AG09319 (cell line): ENCODE measurements around the gene NT5M.

Source experiments
- DNase-seq: peaks from one replicate; pipeline ENCODE4 v3.0.0-alpha.2; 2010; ENCODE audit warnings: low read depth; ENCODE audit errors: extremely low read depth
- TF ChIP-seq, protein P1 (sequence below): IDR thresholded peaks from 2 replicates; pipeline ENCODE4 v1.5.1; 2011; ENCODE audit warnings: low read depth, mild to moderate bottlenecking, inconsistent platforms, low read length, moderate library complexity

The NT5M gene

GRCh38 chr17:17364338-17364667 lies 61.1 kb downstream of the NT5M start:
- no peak for DNase-seq
- TF ChIP-seq, protein P1, sequence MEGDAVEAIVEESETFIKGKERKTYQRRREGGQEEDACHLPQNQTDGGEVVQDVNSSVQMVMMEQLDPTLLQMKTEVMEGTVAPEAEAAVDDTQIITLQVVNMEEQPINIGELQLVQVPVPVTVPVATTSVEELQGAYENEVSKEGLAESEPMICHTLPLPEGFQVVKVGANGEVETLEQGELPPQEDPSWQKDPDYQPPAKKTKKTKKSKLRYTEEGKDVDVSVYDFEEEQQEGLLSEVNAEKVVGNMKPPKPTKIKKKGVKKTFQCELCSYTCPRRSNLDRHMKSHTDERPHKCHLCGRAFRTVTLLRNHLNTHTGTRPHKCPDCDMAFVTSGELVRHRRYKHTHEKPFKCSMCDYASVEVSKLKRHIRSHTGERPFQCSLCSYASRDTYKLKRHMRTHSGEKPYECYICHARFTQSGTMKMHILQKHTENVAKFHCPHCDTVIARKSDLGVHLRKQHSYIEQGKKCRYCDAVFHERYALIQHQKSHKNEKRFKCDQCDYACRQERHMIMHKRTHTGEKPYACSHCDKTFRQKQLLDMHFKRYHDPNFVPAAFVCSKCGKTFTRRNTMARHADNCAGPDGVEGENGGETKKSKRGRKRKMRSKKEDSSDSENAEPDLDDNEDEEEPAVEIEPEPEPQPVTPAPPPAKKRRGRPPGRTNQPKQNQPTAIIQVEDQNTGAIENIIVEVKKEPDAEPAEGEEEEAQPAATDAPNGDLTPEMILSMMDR = no peak

GRCh38 chr17:17365476-17366110 lies 62.4 kb downstream of the NT5M start:
- TF ChIP-seq, protein P1 = no peak
- DNase-seq = no peak

DNA sequence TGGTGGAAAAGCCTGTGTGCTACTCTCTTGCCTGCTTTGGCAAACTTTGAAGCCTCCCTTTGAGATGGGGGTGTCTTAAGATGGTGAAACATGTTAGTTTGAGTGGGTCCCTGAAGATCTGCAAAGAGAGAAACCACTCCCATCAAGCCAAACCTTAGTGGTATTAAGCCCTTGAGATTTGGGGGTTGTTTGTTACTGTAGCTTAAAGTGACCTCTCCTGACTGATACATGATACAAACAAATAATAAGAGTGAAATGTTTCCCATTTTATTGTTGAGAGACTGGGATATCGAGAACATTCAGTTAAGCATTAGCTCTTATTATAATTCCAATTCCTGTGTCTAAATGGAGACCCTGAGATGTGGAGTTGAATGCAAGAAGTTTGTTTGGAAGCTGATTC lies 63.1 kb downstream of the NT5M start:
- TF ChIP-seq, protein P1 = no peak
- no peak for DNase-seq

DNA sequence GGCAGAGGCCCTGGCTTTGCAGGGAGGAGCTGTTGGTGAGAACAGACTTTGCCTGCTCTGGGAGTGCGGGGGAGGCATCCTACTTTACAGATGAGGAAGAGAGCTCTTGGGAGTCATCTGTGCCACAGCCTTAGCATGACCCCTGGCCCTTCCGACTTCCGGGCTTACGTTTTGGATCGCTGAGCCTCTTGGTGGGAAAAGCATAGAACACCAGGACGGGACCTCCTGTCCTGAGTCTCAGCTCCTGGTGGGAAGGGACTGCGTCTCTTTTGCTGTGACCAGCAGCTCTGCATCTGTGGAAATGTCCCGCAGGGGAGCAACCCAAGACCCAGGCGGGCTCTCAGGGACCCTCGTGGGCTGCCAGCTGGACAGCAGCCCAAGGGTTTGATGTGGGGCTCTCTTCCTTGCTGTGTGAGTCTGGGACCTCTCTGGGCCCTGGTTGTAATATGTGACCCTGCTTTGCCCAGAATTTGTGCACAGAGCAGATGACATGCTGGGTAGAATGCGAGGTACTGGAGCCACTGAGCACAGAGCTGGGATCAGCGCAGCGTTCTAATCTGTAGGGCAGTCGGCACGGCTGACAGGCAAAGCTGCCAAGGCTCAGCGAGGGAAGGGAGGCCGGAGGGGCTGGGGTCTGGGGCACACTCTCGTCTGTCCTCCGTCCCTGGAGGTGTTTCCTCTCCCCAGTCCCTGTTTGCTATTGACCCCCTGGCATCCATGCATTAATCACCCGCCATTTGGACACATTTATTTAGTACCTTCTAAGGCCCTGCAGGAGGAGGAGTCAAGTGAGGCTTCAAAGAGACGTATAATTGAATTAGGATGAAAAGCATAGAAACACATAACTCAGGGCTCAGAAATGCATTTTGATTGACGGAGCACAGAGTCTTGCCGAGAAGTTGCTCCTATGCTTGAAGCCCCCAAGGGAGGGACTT lies 64.0 kb downstream of the NT5M start:
- no peak for DNase-seq
- TF ChIP-seq, protein P1 = no peak

DNA sequence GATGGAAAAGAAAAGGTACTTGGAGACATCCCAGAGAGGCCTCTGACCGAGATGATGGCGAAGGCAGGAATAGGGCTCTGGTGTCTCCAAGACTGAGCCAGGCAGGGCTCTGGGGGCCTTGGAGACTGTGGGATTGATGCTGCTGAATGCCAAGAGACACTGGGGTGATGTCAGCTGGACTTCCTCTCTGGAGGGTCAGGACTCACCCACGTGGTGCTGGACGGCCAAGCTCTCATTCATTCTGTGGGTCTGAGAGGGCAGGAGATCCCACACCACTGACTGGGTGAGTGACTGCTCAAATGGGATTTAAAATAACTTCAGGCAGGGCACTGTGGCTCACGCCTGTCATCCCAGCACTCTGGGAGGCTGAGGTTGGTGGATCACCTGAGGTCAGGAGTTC lies 64.8 kb downstream of the NT5M start:
- no peak for DNase-seq
- TF ChIP-seq, protein P1 = no peak

DNA sequence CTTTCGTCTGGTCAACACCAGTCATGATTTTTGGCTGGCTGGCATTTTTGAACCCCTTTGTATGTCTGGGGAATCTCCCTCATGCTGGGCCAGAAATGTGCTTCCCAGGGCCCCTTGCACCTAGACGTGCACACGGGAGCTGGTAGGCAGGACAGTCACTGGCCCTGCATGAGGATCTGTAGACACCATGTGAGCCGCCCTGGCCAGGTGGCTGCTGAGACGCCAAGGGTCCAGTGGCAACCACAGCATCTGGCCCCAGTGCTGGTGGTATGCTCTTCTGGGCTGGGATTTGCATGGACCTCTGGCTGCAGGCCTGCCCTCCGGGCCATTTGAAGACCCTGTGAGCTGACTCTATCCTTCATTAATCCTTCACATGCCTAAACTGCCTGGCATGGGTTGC lies 67.5 kb downstream of the NT5M start:
- TF ChIP-seq, protein P1 = no peak
- no peak for DNase-seq

DNA sequence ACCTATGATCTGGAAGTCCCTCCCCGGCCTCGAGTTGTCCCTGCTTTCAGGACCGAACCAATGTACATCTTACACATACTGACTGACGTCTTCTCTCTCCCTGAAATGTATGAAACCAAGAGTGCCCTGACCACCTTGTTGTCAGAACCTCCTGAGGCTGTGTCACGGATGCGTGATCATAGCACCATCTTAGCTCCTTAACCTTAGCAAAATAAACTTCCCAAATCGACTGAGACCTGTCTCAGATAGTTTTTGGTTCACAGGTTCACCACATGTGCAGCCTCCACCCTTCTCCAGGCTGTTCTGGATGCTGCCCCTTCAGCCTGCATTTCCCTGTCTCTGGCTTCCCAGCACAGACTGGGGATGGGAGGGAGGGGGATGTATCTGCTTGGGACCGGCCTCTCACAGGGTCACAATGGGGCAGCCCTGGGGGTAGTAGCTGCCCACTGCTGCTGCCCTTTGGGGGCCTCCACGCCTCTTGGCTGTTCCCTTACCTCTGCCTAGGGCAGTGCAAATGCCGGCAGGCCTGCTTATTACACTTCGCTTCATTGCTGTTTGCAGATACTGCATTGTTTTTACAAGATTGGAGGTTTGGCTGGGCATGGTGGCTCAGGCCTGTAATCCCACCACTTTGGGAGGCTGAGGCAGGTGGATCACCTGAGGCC lies 69.8 kb downstream of the NT5M start:
- TF ChIP-seq, protein P1 = no peak
- no peak for DNase-seq
